LHCN-M2 (cell line): ENCODE results near the gene ASTN2. TPM values are rescaled to one million over a fixed set of nuclear protein-coding genes. Genes with fewer than 3 reads are reported as not detected.
A peak's percentile ranks its signal among the peaks of the same experiment; 100 is the strongest.
"Not testable (repeated sequence)": the region's sequence is repeated elsewhere in the genome, so short reads cannot be mapped to it uniquely, and the experiment has no call there.

ENCODE experiments used
- DNase-seq: peaks from one replicate; pipeline ENCODE4 v3.0.0-alpha.2; 2012; ENCODE audit warnings: low read depth
- total RNA-seq: library from RNA; depleted of rRNA; stranded (reverse); fragments of >200 nt; gene quantifications from 2 replicates; pipeline ENCODE4 v1.2.3, GENCODE V29; 2014

The ASTN2 gene
- total RNA-seq, 1 experiment from 2014 or later, result 11.8 TPM

GRCh38 chr9:116928289-116928688, 486.6 kb downstream of the ASTN2 start:
- DNase-seq, result no peak

DNA sequence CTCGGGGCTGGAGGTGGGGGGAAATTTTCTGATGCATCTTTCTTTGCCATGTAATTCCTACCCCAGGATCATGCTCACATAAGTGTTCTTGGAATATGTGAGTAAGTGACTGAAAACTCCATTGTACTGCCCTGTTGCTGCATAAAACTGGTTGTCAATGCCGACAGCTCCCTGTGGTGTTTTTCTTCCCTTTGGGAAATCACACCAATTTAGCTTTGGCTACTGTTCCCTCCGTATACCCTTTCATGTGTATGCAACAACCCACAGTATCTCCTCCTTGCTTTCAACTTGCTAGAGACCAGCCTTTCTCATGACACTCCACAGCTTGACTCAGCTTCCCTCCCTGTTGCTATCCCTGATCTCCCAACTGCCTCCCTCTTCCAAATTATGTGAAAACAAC, 487.1 kb downstream of the ASTN2 start:
- no peak for DNase-seq

DNA sequence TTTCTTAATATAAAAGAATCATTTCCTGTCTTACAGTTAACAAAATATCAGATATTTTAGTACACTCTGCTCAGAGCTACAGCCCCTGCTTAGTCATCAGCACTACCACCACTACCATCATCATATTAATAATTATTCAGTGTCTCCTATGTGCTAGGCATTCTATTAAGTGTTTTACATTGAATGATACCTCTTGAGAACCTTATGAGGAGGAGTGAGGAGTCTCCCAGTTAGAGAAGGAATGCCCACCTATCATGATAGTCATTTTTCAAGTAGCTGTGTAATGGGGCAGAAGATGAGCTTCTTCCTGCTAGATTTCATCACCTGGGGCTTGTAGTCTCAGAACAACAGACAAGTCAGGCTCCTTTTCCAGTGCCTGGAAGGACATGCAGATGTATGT, 489.7 kb downstream of the ASTN2 start:
- DNase-seq, result no peak

DNA sequence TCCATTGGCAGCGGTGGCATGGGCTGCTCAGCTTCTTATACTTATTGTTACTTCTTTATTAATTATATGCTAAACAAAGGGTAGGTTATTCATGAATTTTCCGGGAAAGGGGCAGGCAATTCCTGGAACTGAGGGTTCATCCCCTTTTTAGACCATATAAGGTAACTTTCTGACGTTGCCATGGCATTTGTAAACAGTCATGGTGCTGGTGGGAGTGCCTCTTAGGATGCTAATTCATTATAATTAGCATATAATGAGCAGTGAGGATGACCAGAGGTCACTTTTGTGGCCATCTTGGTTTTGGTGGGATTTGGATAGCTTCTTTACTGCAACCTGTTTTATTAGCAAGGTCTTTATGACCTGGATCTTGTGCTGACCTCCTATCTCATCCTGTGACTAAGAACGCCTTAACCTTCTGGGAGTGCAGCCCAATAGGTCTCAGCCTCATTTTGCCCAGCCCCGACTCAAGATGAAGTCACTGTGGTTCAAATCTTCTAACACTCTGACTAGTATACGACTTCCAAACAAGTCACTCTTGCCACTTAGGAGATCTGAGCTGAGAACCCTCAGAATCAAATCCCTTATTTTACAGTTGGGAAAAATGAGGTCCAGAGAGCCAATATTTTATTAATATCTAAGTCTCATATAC, 490.3 kb downstream of the ASTN2 start:
- DNase-seq, result no peak

DNA sequence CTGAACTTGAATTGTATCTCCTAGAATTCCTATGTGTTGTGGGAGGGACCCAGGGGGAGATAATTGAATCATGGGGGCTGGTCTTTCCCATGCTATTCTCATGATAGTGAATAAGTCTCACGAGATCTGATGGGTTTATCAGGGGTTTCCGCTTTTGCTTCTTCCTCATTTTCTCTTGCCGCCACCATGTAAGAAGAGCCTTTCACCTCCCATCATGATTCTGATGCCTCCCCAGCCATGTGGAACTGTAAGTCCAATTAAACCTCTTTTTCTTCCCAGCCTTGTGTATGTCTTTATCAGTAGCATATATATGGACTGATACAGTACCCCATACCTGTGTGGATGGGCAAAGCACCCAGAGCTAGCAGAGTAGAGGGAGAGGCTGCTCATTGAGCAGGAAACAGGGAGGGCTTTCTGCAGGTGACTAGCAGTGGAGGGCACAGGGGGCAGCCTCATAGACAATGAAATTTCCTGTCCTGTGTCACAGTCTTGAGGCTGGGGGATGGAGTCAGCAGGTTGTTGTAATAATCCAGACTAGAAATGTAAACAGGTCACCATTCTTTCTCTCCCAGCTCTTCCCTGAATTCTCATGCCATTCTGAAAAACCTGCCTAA, 496.9 kb downstream of the ASTN2 start:
- not testable (repeated sequence) for DNase-seq

DNA sequence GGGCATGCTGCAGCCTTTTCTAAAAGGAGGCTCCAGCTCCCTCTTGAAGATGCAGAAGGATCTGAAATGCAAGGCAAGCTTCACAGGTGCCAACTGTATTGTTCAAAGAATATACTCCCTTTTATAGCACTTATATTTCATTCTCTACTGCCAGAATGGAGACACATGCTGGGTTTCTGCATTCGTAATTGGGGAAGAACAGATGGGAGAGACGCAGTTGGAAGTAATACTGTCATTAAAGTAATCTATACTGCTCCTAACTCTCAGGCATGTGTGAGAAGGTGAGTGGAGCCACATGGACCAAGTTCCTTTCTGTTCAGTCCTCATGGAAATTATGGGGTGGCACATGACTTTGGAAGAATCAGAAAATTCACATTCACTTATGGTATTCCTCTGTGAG, 501.3 kb downstream of the ASTN2 start:
- no peak for DNase-seq

DNA sequence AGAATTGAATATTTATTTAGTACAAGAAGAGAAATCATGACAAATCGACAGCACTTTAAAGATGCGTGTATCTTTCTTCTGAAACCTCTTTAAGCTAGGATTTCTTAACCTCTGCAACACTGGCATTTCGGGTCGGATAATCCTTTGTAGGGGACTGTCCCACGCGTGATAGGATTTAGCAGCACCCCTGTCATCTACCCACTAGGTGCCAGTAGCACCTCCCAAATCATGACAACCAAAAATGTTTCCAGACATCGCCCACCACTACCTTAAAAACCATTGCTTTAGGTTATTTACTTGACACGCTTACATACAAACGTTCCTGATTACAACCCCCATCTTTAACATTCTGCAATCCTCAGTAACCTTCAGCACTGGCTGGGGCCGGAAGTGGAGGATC, 504.7 kb downstream of the ASTN2 start:
- DNase-seq, result no peak

GRCh38 chr9:116907989-116908388, 506.9 kb downstream of the ASTN2 start:
- no peak for DNase-seq

- no peak for DNase-seq
Measured at GRCh38 chr9:116905171-116905588, 509.7 kb downstream of the ASTN2 start.

GRCh38 chr9:116904165-116904564, 510.7 kb downstream of the ASTN2 start:
- no peak for DNase-seq

- DNase-seq, result peak; percentile 1
Measured at GRCh38 chr9:116901260-116901659, 513.6 kb downstream of the ASTN2 start.

DNA sequence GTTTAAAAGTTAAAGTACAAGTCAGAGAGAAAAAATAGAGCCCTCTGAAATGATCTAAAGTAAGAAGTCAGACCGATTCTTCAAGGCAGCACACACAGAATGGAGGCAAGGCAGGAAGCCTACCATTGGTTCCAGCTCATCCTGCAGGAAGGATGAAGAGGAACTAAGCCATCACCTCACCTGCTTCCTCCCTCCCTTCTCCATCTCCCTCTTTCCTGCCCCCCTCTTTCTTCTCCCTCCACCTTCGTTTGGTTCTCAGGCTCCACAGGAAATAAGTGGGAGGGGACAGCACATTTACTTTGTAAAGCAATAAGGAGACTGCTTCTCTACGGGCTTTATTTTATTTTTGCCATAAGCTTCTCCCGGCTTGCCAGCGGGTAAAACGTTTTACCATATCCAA, 514.3 kb downstream of the ASTN2 start:
- DNase-seq, result no peak

GRCh38 chr9:116900007-116900367, 514.9 kb downstream of the ASTN2 start:
- DNase-seq, result no peak

GRCh38 chr9:116899337-116900006, 515.4 kb downstream of the ASTN2 start:
- DNase-seq, result peak; percentile 27

DNA sequence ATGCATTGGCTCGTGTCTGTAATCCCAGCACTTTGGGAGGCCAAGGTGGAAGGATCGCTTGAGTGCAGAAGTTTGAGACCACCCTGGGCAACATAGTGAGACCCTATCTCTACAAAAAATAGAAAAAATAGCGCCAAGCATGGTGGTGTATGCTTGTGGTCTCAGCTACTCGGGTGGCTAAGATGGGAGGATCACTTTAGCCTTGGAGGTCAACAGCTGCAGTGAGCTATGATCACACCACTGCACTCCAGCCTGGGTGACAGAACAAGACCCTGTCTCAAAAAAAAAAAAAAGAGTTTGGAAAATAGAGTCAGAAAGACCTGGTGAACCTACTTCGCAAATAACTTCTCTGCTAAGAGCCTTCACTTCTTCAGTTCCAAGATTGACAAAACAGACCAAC, 516.7 kb downstream of the ASTN2 start:
- not testable (repeated sequence) for DNase-seq

DNA sequence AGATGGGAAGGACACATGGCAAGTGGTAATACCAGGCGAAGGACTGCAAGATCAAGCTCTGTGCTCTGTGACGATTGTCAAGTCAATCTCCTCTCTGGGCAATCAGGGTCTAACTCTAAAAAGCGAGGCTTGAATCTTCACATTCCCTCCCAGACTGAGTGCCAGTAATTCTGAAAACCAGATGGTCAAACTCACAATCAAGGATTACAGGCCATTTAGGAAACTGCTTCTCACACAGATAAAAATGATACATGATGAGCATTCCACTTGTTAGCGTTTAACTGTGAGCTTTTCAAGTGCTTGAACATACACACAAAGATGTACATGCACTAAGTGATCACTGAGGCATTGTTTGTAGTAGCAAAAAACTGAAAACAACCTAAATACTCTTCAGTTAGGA, 517.7 kb downstream of the ASTN2 start:
- DNase-seq, result no peak

- no peak for DNase-seq
Measured at GRCh38 chr9:116895961-116896360, 518.9 kb downstream of the ASTN2 start.

- no peak for DNase-seq
Measured at GRCh38 chr9:116891424-116891823, 523.4 kb downstream of the ASTN2 start.

- not testable (repeated sequence) for DNase-seq
Measured at GRCh38 chr9:116888476-116888875, 526.4 kb downstream of the ASTN2 start.

DNA sequence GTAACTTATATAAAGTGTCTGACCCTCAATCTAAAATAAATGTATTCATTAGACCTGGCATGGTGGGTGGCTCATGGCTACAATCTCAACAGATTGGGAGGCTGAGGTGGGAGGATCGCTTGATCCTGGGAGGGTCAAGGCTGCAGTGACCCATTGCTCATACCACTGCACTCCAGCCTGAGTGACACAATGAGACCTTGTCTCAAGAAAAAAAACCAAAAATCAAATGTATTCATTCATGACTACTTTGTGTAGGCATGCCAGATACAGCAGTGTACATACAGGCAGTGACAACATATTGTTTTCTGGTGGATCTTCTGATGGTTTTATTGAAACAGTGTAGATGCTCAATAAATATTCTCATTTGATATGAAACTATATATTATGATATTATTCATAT, 526.8 kb downstream of the ASTN2 start:
- no peak for DNase-seq

DNA sequence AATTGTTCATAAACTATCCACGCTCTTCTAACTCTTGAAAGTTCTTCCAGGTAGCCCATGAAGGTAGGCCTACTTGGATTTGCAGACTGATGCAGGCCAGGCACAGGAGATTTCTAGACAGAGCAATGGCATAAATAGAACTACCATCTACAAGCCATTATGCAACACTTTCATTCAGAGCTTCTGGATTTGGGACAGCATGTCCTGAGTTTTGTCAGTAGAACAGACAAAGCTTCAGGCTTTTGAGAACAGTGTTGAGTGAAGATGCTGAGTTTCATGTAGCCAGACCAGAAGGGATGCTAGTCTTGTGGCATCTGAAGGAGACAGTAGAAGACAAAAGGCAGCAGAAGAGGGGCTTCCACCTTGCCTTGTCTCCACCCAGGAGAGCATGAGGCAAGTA, 531.2 kb downstream of the ASTN2 start:
- no peak for DNase-seq

DNA sequence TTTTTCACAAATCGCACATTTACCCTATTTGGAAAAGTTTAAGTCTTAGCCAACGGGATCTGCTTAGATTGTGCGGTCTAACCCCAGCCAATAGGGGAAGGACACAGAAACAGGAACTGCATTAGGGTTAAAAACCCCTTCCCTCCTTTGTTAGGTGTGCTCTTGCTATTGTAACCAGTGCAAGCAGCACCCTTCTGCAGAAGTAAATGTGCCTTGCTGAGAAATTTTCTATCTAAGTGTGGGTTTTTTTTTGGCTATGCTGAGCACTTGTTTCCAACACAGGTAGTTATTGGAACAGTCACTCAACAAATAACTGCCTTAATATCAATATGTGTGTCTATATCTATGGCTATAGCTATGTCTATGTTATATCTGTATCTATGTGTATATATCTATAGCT, 537.8 kb downstream of the ASTN2 start:
- no peak for DNase-seq

GRCh38 chr9:116875576-116875975, 539.3 kb downstream of the ASTN2 start:
- no peak for DNase-seq
